Measurements from ENCODE around the gene RBMY1F.
"Not testable (repeated sequence)": the region's sequence is repeated elsewhere in the genome, so short reads cannot be mapped to it uniquely, and the experiment has no call there.

The RBMY1F gene

DNA sequence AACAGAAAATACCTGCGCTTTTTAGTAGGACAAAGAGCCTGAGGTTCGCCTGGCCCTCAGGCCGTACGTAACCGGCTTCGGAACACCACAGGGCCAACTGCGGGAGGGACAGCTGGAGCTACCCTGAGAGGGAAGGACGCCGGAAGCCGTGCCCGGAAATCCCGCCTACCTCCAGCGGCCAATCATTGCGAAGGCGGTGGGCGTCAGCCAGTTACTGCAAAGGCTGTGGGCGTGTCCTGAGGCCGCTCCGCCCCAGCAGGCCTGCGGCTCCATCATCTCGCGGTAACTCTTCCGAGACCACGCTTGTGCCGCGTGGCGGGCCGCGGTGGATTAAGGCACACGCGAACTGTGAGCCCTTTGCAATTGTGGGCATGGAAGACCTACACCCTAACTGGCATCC is at the start of gene RBMY1F:
RBMY1F (minus strand) TSS at position 101 of the 400 bp plus-strand sequence. CDS start 1,954 bp downstream, outside the sequence.
- not testable (repeated sequence) for DNase-seq

DNA sequence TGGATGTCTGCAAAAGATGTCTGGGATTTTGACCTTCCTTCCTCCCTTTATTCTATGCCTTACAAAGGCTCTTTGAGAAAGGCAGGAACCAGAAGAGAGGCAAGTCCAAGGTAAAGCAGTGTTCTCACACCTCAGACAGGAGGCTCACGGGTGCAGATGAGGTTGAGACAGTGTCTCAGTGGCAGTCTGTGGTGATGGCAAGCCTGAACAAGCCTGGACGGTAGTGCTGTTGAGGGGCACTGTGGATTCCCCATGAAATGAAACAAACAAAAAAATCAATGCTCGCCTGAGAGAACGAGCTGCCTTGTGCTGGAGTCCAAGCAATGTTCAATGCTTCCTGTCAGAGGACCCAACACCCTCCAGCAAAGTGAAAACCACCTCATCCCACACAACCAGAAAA is 31.6 kb downstream of the RBMY1F start:
- not testable (repeated sequence) for DNase-seq

DNA sequence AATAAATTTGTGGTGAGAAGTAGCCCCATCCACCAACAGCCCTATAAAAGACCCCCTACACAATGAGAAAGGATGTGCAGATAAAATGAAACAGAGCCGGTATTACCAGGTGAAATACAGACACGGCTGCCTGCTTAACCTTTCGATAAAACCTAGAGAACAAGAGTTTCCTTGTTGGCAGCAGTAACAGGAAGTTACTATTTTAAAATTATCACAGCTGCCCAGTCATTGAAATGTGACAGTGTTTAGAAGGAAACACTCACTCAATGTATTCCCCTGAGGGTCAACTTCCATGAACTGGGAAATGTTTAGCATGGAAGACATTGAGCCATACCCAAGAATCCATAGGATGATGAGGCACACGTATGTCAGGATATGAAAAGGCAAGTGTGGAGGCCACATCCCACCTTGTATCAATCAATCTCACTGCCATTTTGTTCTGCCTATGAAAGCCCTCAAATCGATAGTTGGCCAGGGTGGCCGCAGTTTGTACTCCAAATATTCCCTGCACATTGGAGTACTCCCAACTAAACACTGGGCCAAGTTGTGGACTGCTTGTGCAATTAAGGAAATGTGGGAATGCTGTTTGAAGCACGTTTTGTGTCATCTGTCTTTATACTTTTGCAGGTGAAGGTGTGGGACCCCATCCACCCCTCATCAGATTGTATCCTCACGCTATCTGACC is 41.6 kb downstream of the RBMY1F start:
- DNase-seq, result not testable (repeated sequence)

DNA sequence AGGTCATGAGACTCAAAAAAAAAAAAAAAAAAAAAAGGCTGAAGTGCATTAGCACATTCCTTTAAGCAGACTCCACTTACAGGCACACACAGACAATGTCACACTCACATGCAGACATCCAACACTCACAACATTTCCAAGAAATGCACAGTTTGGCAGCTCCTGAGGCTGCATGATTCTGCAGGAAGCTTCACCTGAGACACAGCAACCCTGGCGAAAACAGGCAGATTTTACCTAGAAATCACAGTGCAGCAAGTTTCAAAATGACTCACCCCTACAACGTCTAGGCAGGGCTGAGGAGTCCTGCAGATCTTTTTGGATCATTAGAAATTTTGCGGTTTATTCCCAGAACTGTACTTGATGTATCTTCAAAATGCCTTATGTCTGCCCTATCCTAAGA is 48.0 kb downstream of the RBMY1F start:
- not testable (repeated sequence) for DNase-seq

DNA sequence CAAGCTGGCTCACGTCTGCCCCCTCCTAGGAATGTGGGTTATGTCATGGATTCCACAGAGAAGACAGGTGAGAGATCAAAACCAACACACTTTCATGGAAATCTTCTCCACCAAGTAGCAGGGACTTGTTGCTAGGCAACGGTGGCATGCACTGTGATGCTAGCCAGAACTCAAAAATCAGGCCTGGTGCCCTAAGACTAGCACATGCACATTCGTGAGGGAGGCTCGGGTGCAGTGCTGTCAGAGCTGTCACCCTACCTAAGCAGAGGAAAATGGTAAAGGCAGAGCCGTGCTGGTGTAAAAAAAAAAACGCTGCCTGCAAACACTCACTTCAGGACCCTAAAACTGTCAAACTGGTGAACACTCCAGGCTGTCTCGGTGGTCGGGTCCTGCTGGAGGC is 52.2 kb downstream of the RBMY1F start:
- DNase-seq, result not testable (repeated sequence)
